NCI-H1105 (cell line): ENCODE data around the gene RHOF.

Source experiments
- DNase-seq: peaks from one replicate; lab custom pipeline; 2025; lab: John Stamatoyannopoulos, UW

The RHOF gene

GRCh38 chr12:121804417-121805111 is 11.1 kb upstream of the RHOF start:
- DNase-seq = no peak

DNA sequence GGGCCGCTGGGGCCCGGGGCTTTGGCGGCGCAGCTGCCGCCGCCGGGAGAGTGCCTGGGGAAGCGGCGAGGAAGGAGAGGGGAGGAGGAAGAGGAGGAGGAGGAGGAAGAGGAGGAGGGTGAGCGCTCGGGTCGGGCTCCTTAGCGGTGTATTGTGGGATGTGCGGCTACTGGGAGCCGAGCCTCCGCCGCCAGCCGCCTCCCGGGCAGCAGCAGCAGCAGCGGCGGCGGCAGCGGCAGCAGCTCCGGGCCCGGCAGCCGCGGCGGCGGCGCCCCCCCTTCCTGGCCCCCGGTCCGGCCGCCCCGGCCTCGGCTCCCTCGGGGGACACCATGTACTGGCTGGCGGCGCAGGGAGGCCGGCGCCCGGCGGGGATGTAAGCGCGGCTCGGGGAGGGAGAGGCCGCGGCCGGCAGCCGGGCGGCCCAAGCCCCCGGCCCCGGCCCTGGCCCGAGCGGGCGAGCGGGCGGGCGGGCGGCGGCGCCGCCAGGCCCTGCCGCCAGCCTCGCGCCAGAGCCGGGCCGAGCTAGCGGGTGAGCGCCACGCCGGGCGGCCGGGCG is 10.5 kb upstream of the RHOF start, which contains the start of gene SETD1B:
Gene SETD1B, plus strand, starts transcription at position 149 of the 556 bp plus-strand sequence. CDS start 729 bp downstream, outside the sequence.
- no peak for DNase-seq

DNA sequence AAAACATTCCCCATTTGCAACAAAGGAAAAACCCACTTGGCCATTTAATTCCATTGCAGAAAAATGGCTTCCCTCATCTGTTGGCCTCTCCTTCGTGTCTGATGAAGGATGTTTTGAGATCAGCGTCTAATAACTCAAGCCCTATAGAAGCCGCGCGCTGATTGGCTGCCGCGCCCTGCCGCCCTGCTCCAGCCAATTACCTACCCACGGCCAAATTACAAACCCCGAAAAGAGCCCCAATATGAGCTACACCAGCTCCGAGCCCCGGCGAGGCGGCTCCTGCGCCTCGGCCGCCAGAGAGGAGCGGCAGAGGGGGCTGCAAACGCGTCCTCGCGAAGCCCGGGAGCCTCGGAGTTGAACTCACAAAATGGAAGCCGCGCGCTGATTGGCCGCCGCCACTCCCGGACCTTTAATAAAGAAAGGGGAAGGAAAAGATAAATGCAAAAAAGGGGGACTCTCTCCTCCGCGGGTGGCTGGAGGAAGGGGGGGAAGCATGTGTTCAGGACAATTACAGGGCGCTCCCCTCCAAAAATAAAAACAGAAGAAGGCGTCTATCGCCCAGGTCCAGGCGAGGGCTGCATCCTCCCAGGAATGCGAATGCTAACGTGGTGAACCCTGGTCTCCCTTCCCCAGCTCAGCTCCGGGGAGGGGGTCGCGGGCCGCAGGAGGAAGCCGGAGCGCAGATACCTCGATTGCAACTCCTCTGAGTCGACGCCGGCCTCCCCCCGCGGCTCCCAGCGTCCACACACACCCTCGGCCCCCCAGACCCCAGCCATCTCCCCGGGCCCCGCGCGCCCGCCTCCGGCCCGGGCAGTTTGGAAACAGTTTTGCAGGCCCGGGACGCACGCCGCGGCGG is 9.6 kb upstream of the RHOF start:
- peak; percentile 96 for DNase-seq

DNA sequence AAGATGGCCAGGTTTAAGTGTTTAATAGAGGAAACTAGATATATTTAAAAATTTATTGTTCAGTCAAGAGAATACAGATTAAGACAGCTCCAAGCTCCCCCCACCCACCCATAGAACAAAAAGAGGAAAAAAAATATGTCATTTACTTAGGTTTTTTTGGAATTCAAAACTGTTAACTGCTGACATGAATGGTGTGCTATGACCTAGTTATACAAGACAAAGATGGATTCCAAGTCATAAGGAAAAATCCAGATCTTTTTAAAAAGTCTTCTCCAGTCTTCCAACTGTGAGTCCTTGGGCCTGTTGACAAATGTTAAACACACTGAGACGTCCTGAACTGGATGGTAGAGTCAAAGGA is 9.0 kb upstream of the RHOF start:
- DNase-seq = no peak

- DNase-seq = peak; percentile 73
Observed at GRCh38 chr12:121801595-121802484, 8.4 kb upstream of the RHOF start.

DNA sequence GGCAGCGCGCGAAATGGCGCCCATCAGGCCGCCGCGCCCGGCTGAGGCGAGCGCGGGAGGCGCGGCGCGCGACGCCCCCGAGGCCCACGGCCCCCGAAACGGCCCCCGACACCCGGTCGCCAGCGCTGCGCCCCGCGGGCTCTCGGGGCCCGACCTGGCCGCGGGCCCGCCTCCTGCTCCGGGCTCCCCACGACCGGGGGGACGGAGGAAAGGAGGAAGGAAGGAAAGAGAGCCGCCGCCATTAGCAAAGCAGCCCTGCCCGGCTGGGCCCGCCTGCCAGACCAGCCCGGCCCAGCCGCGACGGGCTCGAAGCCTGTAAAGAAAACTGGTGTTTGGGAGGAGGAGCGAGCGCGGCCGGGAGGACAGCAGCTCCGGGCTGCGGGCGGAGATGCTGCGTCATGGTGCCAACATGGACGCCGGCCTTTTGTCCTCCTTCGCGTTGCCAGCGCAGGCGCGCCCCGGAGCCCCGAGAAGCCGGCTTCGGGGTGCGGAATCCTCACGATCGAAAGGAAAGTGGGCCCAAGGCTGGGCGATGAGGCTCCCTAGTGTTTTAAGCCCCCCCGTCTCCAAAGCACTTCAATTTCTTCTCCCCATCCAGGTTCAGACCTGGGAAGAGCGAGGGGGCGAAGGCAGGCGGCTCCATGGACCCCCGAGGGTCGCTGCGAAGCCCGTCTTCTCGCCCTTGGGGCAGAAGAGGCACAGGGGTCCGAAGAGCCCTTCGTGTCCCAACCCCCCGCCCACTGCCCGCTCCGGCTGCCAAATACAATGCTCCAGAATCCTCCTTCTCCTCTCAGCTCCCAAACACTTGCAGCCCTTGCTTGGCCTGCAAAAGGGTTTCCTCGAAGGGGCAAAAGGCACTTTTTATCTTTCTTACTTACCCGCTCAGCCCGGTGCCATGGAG is 7.5 kb upstream of the RHOF start:
- peak; percentile 50 for DNase-seq

DNA sequence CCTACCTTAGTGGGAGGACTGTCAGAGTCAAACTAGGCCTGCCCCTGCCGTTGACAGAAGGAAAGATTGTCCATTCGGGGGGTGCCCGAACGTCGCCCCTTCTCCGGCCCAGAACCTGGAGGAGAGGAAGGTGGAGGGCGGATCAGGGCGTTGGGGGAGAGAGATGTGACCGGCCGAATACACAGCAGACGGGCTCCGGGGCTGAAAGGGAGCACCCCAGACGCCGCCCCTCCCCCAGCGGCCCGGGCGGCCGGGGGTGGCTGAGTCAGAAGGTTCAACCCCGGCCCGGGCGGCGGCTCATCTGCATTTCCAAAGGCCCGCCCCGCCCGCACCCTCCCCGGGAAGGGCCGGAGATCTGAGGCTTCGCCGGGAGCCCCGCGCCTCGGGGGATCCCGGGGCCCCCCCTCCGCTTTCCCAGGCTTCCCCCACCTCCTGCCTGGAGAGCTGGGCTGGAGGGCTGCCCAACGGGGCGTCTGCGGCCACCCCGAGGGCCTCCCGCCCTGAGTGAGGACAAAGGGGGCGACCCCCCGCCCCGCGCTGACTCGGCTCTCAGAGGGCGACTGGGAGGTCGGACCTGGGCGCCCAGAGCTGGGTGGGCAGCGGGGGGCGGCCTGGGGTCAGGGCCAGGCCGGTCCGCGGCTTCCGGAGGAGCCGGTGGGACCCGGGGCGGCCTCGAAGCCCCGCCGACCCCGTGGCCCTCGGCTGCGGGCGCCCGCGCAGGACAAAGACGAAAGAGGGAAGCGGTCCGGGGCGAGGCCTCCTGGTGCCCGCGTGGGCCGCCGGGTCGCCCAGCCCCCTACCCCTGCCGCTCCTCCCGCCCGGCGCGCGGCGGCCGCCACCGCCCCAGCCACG is 6.6 kb upstream of the RHOF start:
- peak; percentile 78 for DNase-seq

- peak; percentile 77 for DNase-seq
Observed at GRCh38 chr12:121799156-121799841, 5.8 kb upstream of the RHOF start.

DNA sequence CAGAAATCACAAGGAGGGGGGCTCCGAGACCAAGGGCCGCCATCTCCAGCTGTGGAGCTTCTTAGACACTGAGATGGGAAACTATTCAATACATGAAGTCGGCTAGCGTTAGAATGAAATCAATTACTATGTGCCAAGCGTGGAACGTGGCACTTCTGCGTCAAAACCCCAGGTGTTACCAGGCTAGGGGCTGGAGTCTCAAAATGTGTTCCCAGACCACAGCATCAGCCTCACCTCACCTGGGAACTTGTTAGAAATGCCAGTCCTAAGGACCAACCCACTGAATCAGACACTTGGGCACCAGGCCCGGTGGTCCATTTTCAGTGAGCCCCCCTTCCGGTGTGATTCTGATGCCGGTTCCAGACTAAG is 5.3 kb upstream of the RHOF start:
- DNase-seq = no peak

GRCh38 chr12:121797937-121798786 is 4.7 kb upstream of the RHOF start:
- peak; percentile 97 for DNase-seq

GRCh38 chr12:121796855-121797751 is 3.6 kb upstream of the RHOF start:
- peak; percentile 76 for DNase-seq

DNA sequence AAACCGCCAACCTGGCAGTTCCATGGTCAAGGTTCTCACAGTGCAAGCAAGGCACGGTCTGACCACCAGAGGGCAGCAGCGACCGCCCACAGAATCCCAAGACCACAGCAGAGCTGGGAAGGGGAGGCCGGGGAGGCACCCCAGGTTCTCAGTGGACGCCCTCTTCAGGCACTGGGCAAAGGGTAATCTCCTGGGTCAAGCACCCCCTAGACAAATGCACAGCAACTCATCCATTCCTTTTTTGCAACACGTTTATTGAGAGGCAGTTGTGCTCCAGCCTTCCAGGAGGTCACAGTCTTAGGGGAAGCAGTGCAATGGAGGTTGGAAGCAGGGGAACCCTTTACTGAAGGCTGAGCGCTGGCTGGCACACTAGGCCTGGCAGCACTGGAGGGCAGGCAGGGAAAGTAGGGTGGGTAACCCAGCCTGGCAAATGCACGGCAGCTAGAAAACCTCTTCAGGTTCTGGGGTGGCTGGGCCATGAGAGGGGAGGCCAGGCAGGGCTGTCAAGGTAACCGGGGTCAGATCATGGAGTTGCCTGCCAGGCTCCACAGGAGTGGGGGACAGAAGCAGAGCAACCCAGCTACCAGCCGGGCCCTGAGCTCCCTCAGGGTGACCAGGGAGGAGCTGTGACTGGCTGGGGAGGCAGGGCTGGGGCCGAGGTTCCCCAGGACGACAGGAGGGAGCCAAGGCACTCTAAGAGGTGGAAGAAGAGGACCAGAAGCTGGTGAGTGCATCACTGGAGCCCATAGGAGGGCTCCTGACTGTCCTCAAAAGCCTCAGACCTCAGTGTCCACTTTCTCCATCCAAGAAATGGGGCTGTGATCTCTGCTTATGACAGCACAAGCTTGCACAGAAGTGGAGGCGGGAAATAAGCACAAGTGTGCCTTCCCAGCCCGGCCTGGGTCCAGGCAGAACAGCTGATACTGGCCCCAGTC is 1.8 kb upstream of the RHOF start:
- DNase-seq = peak; percentile 72

DNA sequence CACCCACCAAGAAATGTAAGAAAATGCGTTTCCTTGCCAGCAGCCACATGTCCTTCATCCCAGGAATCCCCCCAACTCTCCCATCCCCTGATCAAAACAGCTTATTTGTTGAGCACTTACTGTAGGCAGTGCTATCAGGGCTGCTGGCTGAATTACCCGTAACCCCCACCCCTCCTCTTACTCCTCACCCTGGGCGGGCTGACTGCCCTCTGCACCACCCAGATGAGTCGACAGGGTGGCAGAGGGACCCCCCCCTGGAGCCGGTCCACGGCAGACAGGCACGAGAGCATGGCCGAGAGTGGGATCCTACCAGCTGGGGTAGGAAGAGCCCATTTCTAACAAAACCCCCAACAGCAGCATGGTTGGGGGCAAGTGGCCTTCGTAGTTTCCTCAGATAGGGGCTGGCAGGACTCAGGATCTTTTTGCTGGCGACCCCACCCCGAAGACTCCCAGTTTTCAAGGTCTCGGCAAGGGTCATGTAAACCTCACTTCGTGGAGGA is 1.1 kb upstream of the RHOF start:
- no peak for DNase-seq

DNA sequence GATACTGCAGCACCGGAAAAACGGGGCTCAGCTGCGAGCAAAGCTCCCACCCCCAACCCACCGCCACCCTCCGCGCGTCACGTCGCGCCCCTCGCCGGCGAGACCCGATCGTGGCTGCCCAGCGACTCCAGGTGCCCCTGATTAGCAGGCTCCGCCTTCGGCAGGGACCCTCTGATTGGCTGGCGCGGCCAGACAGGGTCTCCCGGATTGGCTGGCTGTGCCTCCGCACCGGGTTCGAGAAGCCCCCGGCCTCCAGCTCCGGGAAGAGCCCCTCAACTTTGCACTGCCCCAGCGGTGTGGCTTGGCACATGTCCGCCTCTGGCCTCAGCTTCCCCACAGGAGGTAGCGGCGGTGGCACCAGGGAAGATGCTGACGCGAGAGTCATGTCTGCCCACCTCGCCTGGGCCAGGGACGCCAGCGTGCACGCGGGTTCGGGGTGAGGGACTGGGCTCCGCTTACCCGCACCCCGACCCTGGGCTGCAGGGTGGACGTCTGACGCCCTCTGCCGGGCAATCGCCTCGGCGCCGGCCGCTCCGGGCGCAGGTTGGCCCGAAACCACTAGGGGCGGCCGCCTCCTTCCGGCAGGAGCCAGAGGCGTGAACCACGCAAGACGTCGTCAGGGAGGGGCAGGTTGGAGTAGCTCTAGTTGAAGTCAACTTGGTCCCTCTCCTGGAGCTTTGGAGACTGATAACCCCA is 498 bp upstream of the RHOF start:
- peak; percentile 80 for DNase-seq

DNA sequence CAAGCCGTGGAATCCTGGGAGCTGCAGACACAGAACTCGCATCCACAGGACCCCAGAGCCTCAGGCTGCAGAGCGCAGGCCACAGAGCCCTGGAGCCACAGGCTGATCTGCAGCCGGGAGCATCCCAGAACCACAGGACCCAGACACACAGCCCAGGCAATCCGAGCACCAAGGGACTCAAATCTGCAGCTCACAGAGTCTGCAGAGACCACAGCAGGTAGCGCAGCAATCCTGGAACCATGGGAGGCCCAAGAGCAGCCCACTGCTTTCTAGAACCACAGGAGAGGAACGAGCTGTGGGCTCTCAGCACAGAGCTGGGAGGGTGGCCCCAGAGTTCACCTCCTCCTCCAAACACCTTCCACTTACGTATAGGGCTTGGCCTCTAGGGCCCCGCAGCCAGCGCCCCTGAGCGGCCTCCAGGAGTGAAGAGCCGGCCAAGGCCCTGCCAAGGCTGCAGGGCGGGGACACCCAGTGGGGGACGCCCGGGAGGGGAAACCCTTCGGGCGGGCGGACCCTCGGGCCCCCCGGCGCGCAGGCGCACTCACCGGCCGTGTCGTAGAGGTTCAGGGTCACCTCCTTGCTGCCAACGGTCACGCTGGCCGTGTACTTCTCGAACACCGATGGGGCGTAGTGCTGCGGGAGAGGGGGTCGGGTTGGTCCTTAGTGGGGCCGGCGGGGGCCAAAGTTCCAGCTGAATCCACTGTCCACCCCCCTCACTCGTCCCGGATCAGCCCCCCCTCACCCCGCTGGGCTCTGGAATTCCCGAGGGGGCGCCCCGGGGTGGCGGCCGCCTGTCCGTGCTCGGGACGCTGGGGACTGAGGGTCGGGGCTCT is 665 bp downstream of the RHOF start:
- no peak for DNase-seq
